Non-pigmented ciliary epithelial cell (primary cell): Measurements from ENCODE around the gene NACA.
"Not testable (repeated sequence)": the region's sequence is repeated elsewhere in the genome, so short reads cannot be mapped to it uniquely, and the experiment has no call there.

Experiments used
- DNase-seq: peaks from one replicate; pipeline ENCODE4 v3.0.0-alpha.2; 2010; ENCODE audit warnings: low read depth

NACA gene

GRCh38 chr12:56723889-56724700 is 1.0 kb downstream of the NACA start:
- DNase-seq, result peak; percentile 34

- no peak for DNase-seq
Observed at GRCh38 chr12:56723352-56723751, 1.7 kb downstream of the NACA start.

GRCh38 chr12:56722832-56723231 is 2.3 kb downstream of the NACA start:
- DNase-seq, result no peak

- no peak for DNase-seq
Observed at GRCh38 chr12:56721721-56722120, 3.4 kb downstream of the NACA start.

GRCh38 chr12:56721216-56721615 is 3.9 kb downstream of the NACA start:
- no peak for DNase-seq

GRCh38 chr12:56720731-56721151 is 4.4 kb downstream of the NACA start:
- DNase-seq, result no peak

- DNase-seq, result no peak
Observed at GRCh38 chr12:56719056-56719455, 6.0 kb downstream of the NACA start.

- no peak for DNase-seq
Observed at GRCh38 chr12:56718636-56719035, 6.5 kb downstream of the NACA start.

- DNase-seq, result no peak
Observed at GRCh38 chr12:56718149-56718548, 7.0 kb downstream of the NACA start.

- DNase-seq, result no peak
Observed at GRCh38 chr12:56716933-56717880, 7.9 kb downstream of the NACA start.

GRCh38 chr12:56716458-56716857 is 8.6 kb downstream of the NACA start:
- DNase-seq, result no peak

- no peak for DNase-seq
Observed at GRCh38 chr12:56715798-56716197, 9.3 kb downstream of the NACA start.

GRCh38 chr12:56714431-56714929 is 10.6 kb downstream of the NACA start:
- no peak for DNase-seq

- no peak for DNase-seq
Observed at GRCh38 chr12:56713345-56713744, 11.8 kb downstream of the NACA start.

- DNase-seq, result no peak
Observed at GRCh38 chr12:56709759-56710376, 15.2 kb downstream of the NACA start.

- not testable (repeated sequence) for DNase-seq
Observed at GRCh38 chr12:56704522-56704921, 20.6 kb downstream of the NACA start.

- DNase-seq, result no peak
Observed at GRCh38 chr12:56699020-56699661, 26.0 kb downstream of the NACA start.

GRCh38 chr12:56695327-56696101 is 29.6 kb downstream of the NACA start:
- no peak for DNase-seq

- no peak for DNase-seq
Observed at GRCh38 chr12:56694161-56694560, 30.9 kb downstream of the NACA start.

- DNase-seq, result no peak
Observed at GRCh38 chr12:56688846-56689109, 36.3 kb downstream of the NACA start.

- DNase-seq, result peak; percentile 87
Observed at GRCh38 chr12:56688129-56688845, 36.8 kb downstream of the NACA start, which contains the start of gene PTGES3. Gene PTGES3 (minus strand): TSS chr12:56688284. CDS start chr12:56687999, 285 bp downstream.
